CMK (cell line): Measurements from ENCODE around the gene PIH1D1.
"Not testable (repeated sequence)": the region's sequence is repeated elsewhere in the genome, so short reads cannot be mapped to it uniquely, and the experiment has no call there.

ENCODE experiments used
- DNase-seq: peaks from one replicate; pipeline ENCODE4 v3.0.0-alpha.2; 2010; ENCODE audit warnings: low read depth

Gene PIH1D1

GRCh38 chr19:49455773-49456172 lies 4.2 kb upstream of the PIH1D1 start:
- DNase-seq = no peak

- peak; percentile 59 for DNase-seq
Observed at GRCh38 chr19:49453757-49454240, 2.2 kb upstream of the PIH1D1 start.

- peak; percentile 96 for DNase-seq
Observed at GRCh38 chr19:49453013-49453756, 1.6 kb upstream of the PIH1D1 start, which contains the start of gene ALDH16A1. Gene ALDH16A1, plus strand, starts transcription at chr19:49453225. Its CDS starts 107 bp downstream, at chr19:49453332.

- DNase-seq = no peak
Observed at GRCh38 chr19:49450405-49450804, 1.2 kb downstream of the PIH1D1 start.

GRCh38 chr19:49448432-49448786 lies 3.2 kb downstream of the PIH1D1 start:
- no peak for DNase-seq

GRCh38 chr19:49447485-49448431 lies 3.9 kb downstream of the PIH1D1 start:
- no peak for DNase-seq

GRCh38 chr19:49445997-49446396 lies 5.6 kb downstream of the PIH1D1 start:
- no peak for DNase-seq

GRCh38 chr19:49444100-49444700 lies 7.4 kb downstream of the PIH1D1 start:
- DNase-seq = not testable (repeated sequence)

GRCh38 chr19:49443366-49444099 lies 8.1 kb downstream of the PIH1D1 start:
- DNase-seq = peak; percentile 91

GRCh38 chr19:49442771-49443365 lies 8.7 kb downstream of the PIH1D1 start:
- peak; percentile 65 for DNase-seq

- DNase-seq = no peak
Observed at GRCh38 chr19:49442354-49442753, 9.3 kb downstream of the PIH1D1 start.

GRCh38 chr19:49441960-49442350 lies 9.7 kb downstream of the PIH1D1 start:
- no peak for DNase-seq

- no peak for DNase-seq
Observed at GRCh38 chr19:49441210-49441959, 10.2 kb downstream of the PIH1D1 start, which contains the start of gene SLC17A7. Gene SLC17A7, minus strand, starts transcription at chr19:49441527. Its CDS starts 148 bp downstream, at chr19:49441379.

GRCh38 chr19:49440439-49441209 lies 11.0 kb downstream of the PIH1D1 start:
- no peak for DNase-seq

GRCh38 chr19:49439836-49440235 lies 11.8 kb downstream of the PIH1D1 start:
- no peak for DNase-seq

- DNase-seq = no peak
Observed at GRCh38 chr19:49438261-49438660, 13.4 kb downstream of the PIH1D1 start.

- no peak for DNase-seq
Observed at GRCh38 chr19:49437231-49437630, 14.4 kb downstream of the PIH1D1 start.

GRCh38 chr19:49436381-49437017 lies 15.1 kb downstream of the PIH1D1 start:
- DNase-seq = no peak

- DNase-seq = no peak
Observed at GRCh38 chr19:49435670-49436069, 15.9 kb downstream of the PIH1D1 start.
